Sigmoid colon (tissue), 4 donors: ENCODE measurements around the gene HDHD2.

Experiments
- EP300 ChIP-seq, 4 donors: sonication (generic); formaldehyde crosslinking; IDR thresholded peaks; one replicate each; pipeline ENCODE4 v1.6.1; 2017; ENCODE audit warnings: antibody characterized with exemption in 4 of 4
- POLR2A ChIP-seq, 2 donors: fragments of 450-650 bp; IDR thresholded peaks; one replicate each; pipeline ENCODE4 v1.6.1; 2016; ENCODE audit warnings: antibody characterized with exemption in 2 of 2, mild to moderate bottlenecking in 2 of 2, moderate library complexity in 2 of 2
- POLR2AphosphoS5 ChIP-seq, 4 donors: sonication (generic); formaldehyde crosslinking; IDR thresholded peaks; one replicate each; pipeline ENCODE4 v1.6.1; 2017; ENCODE audit warnings: antibody characterized with exemption in 4 of 4
- TF ChIP-seq, protein P1 (sequence below), 4 experiments: fragments of 450-650 bp in 3 of 4; fragments of 200-600 bp in 1 of 4; IDR thresholded peaks; one replicate each; pipeline ENCODE4 v1.5.1; 2016 to 2019; ENCODE audit warnings: antibody characterized with exemption in 4 of 4, mild to moderate bottlenecking in 3 of 4, moderate library complexity in 2 of 4

- TF ChIP-seq, protein P1, sequence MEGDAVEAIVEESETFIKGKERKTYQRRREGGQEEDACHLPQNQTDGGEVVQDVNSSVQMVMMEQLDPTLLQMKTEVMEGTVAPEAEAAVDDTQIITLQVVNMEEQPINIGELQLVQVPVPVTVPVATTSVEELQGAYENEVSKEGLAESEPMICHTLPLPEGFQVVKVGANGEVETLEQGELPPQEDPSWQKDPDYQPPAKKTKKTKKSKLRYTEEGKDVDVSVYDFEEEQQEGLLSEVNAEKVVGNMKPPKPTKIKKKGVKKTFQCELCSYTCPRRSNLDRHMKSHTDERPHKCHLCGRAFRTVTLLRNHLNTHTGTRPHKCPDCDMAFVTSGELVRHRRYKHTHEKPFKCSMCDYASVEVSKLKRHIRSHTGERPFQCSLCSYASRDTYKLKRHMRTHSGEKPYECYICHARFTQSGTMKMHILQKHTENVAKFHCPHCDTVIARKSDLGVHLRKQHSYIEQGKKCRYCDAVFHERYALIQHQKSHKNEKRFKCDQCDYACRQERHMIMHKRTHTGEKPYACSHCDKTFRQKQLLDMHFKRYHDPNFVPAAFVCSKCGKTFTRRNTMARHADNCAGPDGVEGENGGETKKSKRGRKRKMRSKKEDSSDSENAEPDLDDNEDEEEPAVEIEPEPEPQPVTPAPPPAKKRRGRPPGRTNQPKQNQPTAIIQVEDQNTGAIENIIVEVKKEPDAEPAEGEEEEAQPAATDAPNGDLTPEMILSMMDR (IDR thresholded peaks at IDR 0.05) = no peak
- TF ChIP-seq POLR2A (IDR thresholded peaks at IDR 0.05) (no peak), POLR2AphosphoS5 (IDR thresholded peaks at IDR 0.05) (no peak), EP300 (IDR thresholded peaks at IDR 0.05) (no peak)
These were observed 37.4 kb upstream of the HDHD2 start for GRCh38 chr18:47187721-47188120.
